K562 (cell line): ENCODE results near the gene CEP295NL. TPM values are rescaled to one million over a fixed set of nuclear protein-coding genes. Genes with fewer than 3 reads are reported as not detected.

ENCODE experiments used
- ATAC-seq: fragments of 200-7000 bp; cut with Tn5 transposase; 3 replicates; pipeline ENCODE4 v1.9.1; 2020; ENCODE audit warnings: moderate library complexity
- BruUV-seq: library from RNA; stranded (reverse); fragments of 400-500 nt; replicated peaks from 2 replicates; lab custom pipeline; 2021; lab: Mats Ljungman, UMichigan
- CTCF ChIA-PET: fragments of 300-600 bp; formaldehyde crosslinking; extraction: SDS; loops from one replicate; lab custom pipeline; 2021; ENCODE audit warnings: low intra/inter-chr PET ratio; lab: Yijun Ruan, JAX
- POLR2A ChIA-PET: fragments of 300-600, 350-650 bp; sonication (Branson Sonifier 250); formaldehyde crosslinking; extraction: SDS; loops from one replicate; lab custom pipeline; 2021; ENCODE audit warnings: antibody characterized with exemption, inconsistent platforms; lab: Yijun Ruan, JAX
- DNase-seq, 4 experiments: peaks; one replicate each; pipeline versions ENCODE4 v3.0.0 to v3.0.0-alpha.2; 2011 to 2018; ENCODE audit warnings: low spot score in 3 of 4, mixed read lengths in 3 of 4; ENCODE audit errors: extremely low read depth in 1 of 4
- FAIRE-seq: peaks from 2 replicates; lab custom pipeline; 2011; peaks lifted over from hg19 to GRCh38; lab: Jason Lieb, UNC
- H2AFZ ChIP-seq: 2 replicates; pipeline ENCODE4 v1.6.0; 2011; ENCODE audit warnings: low read depth, low read length, control low read depth, inconsistent platforms
- H3K27ac ChIP-seq: fragments of 200-600 bp; 3 replicates; pipeline ENCODE4 v1.8.0; 2011; ENCODE audit warnings: low read depth, mild to moderate bottlenecking, control low read depth, inconsistent platforms, low read length, moderate library complexity, mixed read lengths; ENCODE audit errors: extremely low read depth
- H3K27me3 ChIP-seq, 2 experiments: fragments of 300-600 bp in 1 of 2; 2 replicates in 1 of 2; 3 replicates in 1 of 2; pipeline versions ENCODE4 v1.6.0 to v1.8.0; 2011; ENCODE audit warnings: inconsistent platforms in 2 of 2, low read length in 2 of 2, mild to moderate bottlenecking in 1 of 2, mixed read lengths in 1 of 2, moderate library complexity in 1 of 2; ENCODE audit not compliant: control insufficient read depth in 2 of 2, insufficient read depth in 2 of 2
- H3K36me3 ChIP-seq: fragments of 300-600 bp; 3 replicates; pipeline ENCODE4 v1.8.0; 2011; ENCODE audit warnings: mild to moderate bottlenecking, low read length, inconsistent platforms; ENCODE audit not compliant: control insufficient read depth, insufficient read depth
- H3K4me1 ChIP-seq, 2 experiments: fragments of 200-600 bp in 1 of 2; replicated peaks in 1 of 2; 2 replicates in 1 of 2; 3 replicates in 1 of 2; pipeline versions ENCODE4 v1.5.1 to v1.8.0; 2011; ENCODE audit warnings: inconsistent platforms in 2 of 2, low read length in 2 of 2, mild to moderate bottlenecking in 1 of 2, mixed read lengths in 1 of 2, moderate library complexity in 1 of 2; ENCODE audit not compliant: control insufficient read depth in 2 of 2, insufficient read depth in 2 of 2
- H3K4me2 ChIP-seq: 2 replicates; pipeline ENCODE4 v1.6.1; 2011; ENCODE audit warnings: low read length, control low read depth, inconsistent platforms, mixed read lengths; ENCODE audit not compliant: insufficient read depth
- H3K4me3 ChIP-seq: fragments of 200-600 bp; sonication (generic), shearing (Covaris generic); 2 replicates; pipeline ENCODE4 v1.5.1; 2016; ENCODE audit warnings: control low read depth, inconsistent platforms
- H3K79me2 ChIP-seq: fragments of 200-600 bp; 3 replicates; pipeline ENCODE4 v1.8.0; 2011; ENCODE audit warnings: low read length, inconsistent platforms; ENCODE audit not compliant: control insufficient read depth, insufficient read depth
- H3K9ac ChIP-seq, 2 experiments: 2 replicates each; pipeline versions ENCODE4 v1.6.0 to v1.6.1; 2011; ENCODE audit warnings: low read depth in 2 of 2, low read length in 2 of 2, control low read depth in 1 of 2, inconsistent platforms in 1 of 2, mild to moderate bottlenecking in 1 of 2, mixed read lengths in 1 of 2; ENCODE audit not compliant: insufficient read depth in 1 of 2
- H3K9me1 ChIP-seq: one replicate; pipeline ENCODE4 v1.6.0; 2011; ENCODE audit warnings: inconsistent platforms, mild to moderate bottlenecking, low read length, moderate library complexity; ENCODE audit not compliant: control insufficient read depth, insufficient read depth
- H3K9me3 ChIP-seq: replicated peaks from 2 replicates; pipeline ENCODE4 v1.5.1; 2011; ENCODE audit warnings: low read depth, low read length, inconsistent platforms; ENCODE audit not compliant: control insufficient read depth, insufficient read depth
- H4K20me1 ChIP-seq: replicated peaks from 2 replicates; pipeline ENCODE4 v1.6.1; 2011; ENCODE audit warnings: low read length, inconsistent platforms, mixed read lengths; ENCODE audit not compliant: control insufficient read depth, insufficient read depth
- ATF7 ChIP-seq: fragments of 450-650 bp; IDR thresholded peaks from 2 replicates; pipeline ENCODE4 v1.7.1; 2014; ENCODE audit warnings: mild to moderate bottlenecking, moderate library complexity
- CBFA2T3 ChIP-seq: fragments of 450-650 bp; IDR thresholded peaks from 2 replicates; pipeline ENCODE4 v1.6.1; 2017
- ETS1 ChIP-seq: conservative IDR thresholded peaks from 2 replicates; pipeline ENCODE4 v1.6.1; 2011; ENCODE audit warnings: low read depth, mild to moderate bottlenecking, low read length; ENCODE audit not compliant: control insufficient read depth
- FOXJ2 ChIP-seq: fragments of 200-800 bp; sonication (Bioruptor generic); IDR thresholded peaks from 2 replicates; pipeline ENCODE4 v1.6.1; 2016; ENCODE audit warnings: missing genetic modification characterization, missing compliant biosample characterization
- FOXP1 ChIP-seq: sonication (generic); formaldehyde crosslinking; IDR thresholded peaks from 2 replicates; pipeline ENCODE4 v1.8.0; 2022; ENCODE audit warnings: mild to moderate bottlenecking, missing genetic modification reagents
- GTF2B ChIP-seq: IDR thresholded peaks from 2 replicates; pipeline ENCODE4 v1.6.1; 2011; ENCODE audit not compliant: insufficient read length; ENCODE audit errors: extremely low read depth
- HDAC1 ChIP-seq, 2 experiments: fragments of 450-650 bp; IDR thresholded peaks; 2 replicates each; pipeline ENCODE4 v1.6.1; 2016 to 2017; ENCODE audit warnings: inconsistent platforms in 1 of 2, mild to moderate bottlenecking in 1 of 2, moderate library complexity in 1 of 2
- MCM7 ChIP-seq, 2 experiments: fragments of 450-650 bp; IDR thresholded peaks; 2 replicates each; pipeline ENCODE4 v1.6.1; 2016 to 2018
- POLR2A ChIP-seq: fragments of 450-650 bp; conservative IDR thresholded peaks from 2 replicates; pipeline ENCODE4 v1.6.1; 2016
- POLR2B ChIP-seq: fragments of 450-650 bp; IDR thresholded peaks from 2 replicates; pipeline ENCODE4 v1.6.1; 2018; ENCODE audit warnings: low read depth; ENCODE audit not compliant: partially characterized antibody
- RBM14 ChIP-seq: fragments of 200-400 bp; formaldehyde crosslinking; IDR thresholded peaks from 2 replicates; pipeline ENCODE4 v1.6.1; 2018; ENCODE audit warnings: low read depth, mild to moderate bottlenecking, low read length, moderate library complexity, borderline replicate concordance; ENCODE audit not compliant: insufficient read depth
- SMAD1 ChIP-seq: fragments of 150-350 bp; IDR thresholded peaks from 2 replicates; pipeline ENCODE4 v1.6.1; 2014; ENCODE audit warnings: low read length, low read depth; ENCODE audit not compliant: partially characterized antibody
- ZFX ChIP-seq: sonication (generic); formaldehyde crosslinking; IDR thresholded peaks from 2 replicates; pipeline ENCODE4 v1.8.0; 2022; ENCODE audit warnings: mild to moderate bottlenecking, missing genetic modification reagents, moderate library complexity
- ZKSCAN1 ChIP-seq: fragments of 150-350 bp; IDR thresholded peaks from 2 replicates; pipeline ENCODE4 v1.6.1; 2016; ENCODE audit warnings: low read depth, low read length
- ZNF354B ChIP-seq: fragments of 250-450 bp; sonication (Bioruptor Pico); IDR thresholded peaks from 2 replicates; pipeline ENCODE4 v1.4.0; 2020
- WGBS: fragments of 100-300 bp; shearing (Covaris generic); methylation state at CpG from one replicate; pipeline ENCODE4 v1.1.6; 2016; ENCODE audit warnings: low coverage, mixed read lengths; ENCODE audit not compliant: insufficient coverage; ENCODE audit errors: missing lambda C conversion rate; 5-methylcytosine and 5-hydroxymethylcytosine counted together
- in situ Hi-C: fragments of 300-500 bp; cut with MboI; formaldehyde crosslinking; loops from 4 replicates; pipeline ENCODE4 v1.15.0; 2018; ENCODE audit warnings: inconsistent platforms, mixed read lengths
- intact Hi-C: fragments of 100-400 bp; cut with micrococcal nuclease; formaldehyde crosslinking; loops from 2 replicates; pipeline ENCODE4 v1.14.2; 2022
- polyA plus RNA-seq, 8 experiments: library from polyadenylated mRNA; depleted of rRNA in 4 of 8; stranded (reverse) in 5 of 8; unstranded in 3 of 8; fragments of >200 nt; fragmentation: Nextera tagmentation in 2 of 8; fragmentation: Illumina TruSeq in 1 of 8; extraction: Ambion mirVana in 2 of 8; extraction: Trizol in 1 of 8; gene quantifications; 2 replicates each; pipeline versions ENCODE4 v1.2.1 to v1.2.3, GENCODE V29; 2011 to 2014; ENCODE audit warnings: inconsistent platforms in 1 of 8, missing spikeins in 1 of 8
- total RNA-seq, 7 experiments: library from RNA; depleted of rRNA in 6 of 7; stranded (reverse); fragments of >200 nt in 6 of 7; fragmentation: Illumina TruSeq in 2 of 7; extraction: Trizol in 2 of 7; gene quantifications; 2 replicates each; pipeline versions ENCODE4 v1.2.1 to v1.2.3, GENCODE V29; 2011 to 2021; ENCODE audit warnings: low replicate concordance in 1 of 7

The CEP295NL gene
- total and polyA plus RNA-seq, 9 of the 15 experiments (the other 6 are each of a cell fraction or from before 2014, with no cell fraction given) = not detected

- TF ChIP-seq ATF7 (0 out of 2 replicates have a peak, but pooled peaks have one; percentile 15), GTF2B (no peak), CBFA2T3 (no peak), FOXP1 (no peak), ZNF354B (CRISPR knock-in tag) (no peak), MCM7 (IDR thresholded peaks at IDR 0.05) (no peak), SMAD1 (no peak), ETS1 (no peak), HDAC1 (IDR thresholded peaks at IDR 0.05) (no peak)
These were observed 23.3 kb downstream of the CEP295NL start (continued) for GRCh38 chr17:78879635-78880186.

- no peak overlapping the region for H3K27ac ChIP-seq
- WGBS = 29% methylated on average over 14 of the region's 14 CpGs
- no peak overlapping the region for H3K4me3 ChIP-seq
- TF ChIP-seq POLR2B (no peak), ZKSCAN1 (peak; percentile 41; the same call in 1 of the 2 replicates), FOXJ2 (tag) (no peak), RBM14 (no peak), ZFX (CRISPR knock-in tag) (no peak), POLR2A (no peak)
- POLR2A ChIA-PET = no interaction called here
- H3K27me3 ChIP-seq = peaks cover 6 to 17% of the 10 kb centered on the region in 2 experiments; a peak in 4 of 5 replicates
- intact Hi-C loops (no loop called here), in situ Hi-C loops (no loop called here)
- H3K9ac ChIP-seq = no peak overlapping the region
- peaks cover 21 to 29% of the 10 kb centered on the region in 2 experiments for H3K4me1 ChIP-seq
- H3K79me2 ChIP-seq = no peaks in the 10 kb centered on the region
- peaks cover 2% of the 10 kb centered on the region for H3K9me1 ChIP-seq
- H4K20me1 ChIP-seq = no peaks in the 10 kb centered on the region
- no TSS peak for BruUV-seq
- no peak overlapping the region for H3K4me2 ChIP-seq
- no peak for FAIRE-seq
- CTCF ChIA-PET = interaction anchor here (0.6 kb wide), 1 partner anchor 25 kb away, joined by 3 read pairs; no protein-coding TSS in a partner anchor
- H3K36me3 ChIP-seq = no peaks in the 10 kb centered on the region
- no peak for DNase-seq
- no peak for ATAC-seq
- H3K9me3 ChIP-seq = no peaks in the 10 kb centered on the region
- no peak overlapping the region for H2AFZ ChIP-seq
These were observed 24.0 kb downstream of the CEP295NL start for GRCh38 chr17:78878871-78879527.
